GM21390 (cell line): Measurements from ENCODE around the gene CCDC93.

Experiments used
- ATAC-seq: cut with Tn5 transposase; IDR thresholded peaks from one replicate; pipeline ENCODE4 v1.9.1; 2021; ENCODE audit not compliant: unreplicated experiment

Gene CCDC93

DNA sequence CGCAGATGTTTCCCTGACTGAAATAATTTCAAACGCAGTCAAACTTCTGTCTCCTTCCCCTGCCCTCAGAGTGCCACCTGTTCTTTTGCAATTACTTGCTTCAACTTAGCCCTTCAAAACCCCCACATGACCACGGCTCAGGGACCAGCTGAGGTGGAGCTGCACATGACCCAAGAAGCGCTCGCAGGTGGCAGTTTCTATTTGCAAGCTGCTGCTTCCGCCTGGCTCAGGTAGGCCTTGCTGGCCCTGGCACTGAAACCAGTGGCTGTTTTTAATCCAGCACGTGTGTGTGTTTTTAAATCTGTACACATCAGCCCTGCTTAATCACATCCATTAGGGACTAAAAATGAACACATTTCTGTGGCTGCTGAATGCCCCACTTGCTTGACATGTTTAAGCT lies 95.3 kb downstream of the CCDC93 start:
- peak; percentile 46 for ATAC-seq

DNA sequence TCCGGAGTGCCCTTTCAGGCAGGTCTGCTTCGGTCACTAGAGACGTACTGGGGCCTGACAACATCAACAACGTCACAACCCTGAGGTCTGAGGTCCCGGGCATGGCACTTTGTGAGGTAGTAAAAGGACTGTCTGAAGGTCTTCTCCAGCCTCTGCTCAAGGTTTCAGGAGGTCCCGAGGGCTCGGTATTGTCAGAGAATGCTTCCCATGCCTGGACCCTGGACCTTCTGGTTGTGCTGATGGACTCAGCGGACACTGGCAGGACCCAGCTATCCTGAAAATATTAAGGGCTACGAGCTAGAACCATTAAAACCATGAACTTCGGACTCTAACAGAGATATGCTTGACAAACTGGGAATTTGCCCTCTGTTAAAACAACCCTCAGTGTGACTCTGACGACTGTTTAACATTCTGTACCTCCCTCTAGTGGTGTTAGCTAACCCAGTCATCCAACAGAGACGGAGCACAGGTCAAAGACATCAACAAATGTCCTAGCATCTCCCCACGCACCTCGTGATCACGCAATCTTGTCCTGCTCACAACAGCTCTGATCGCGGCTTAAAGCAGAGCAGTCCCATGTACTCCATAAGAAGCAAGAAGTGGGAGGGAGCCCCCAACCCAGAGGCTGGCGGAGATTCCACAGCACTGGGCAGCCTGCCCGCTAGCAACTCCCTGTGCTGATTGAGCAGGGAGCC lies 96.5 kb downstream of the CCDC93 start:
- no peak for ATAC-seq

DNA sequence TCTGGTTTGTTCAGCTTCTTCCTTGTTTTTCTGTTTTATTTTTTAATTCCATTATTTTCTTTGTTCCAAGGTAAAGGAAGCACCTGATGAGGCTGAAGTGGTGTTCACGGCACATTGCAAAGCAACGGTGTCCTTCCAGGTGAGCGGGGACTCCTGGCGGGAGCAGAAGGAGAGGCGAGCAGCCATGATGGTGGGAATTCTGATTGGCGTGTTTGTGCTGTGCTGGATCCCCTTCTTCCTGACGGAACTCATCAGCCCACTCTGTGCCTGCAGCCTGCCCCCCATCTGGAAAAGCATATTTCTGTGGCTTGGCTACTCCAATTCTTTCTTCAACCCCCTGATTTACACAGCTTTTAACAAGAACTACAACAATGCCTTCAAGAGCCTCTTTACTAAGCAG lies 110.9 kb downstream of the CCDC93 start:
- ATAC-seq, result no peak

DNA sequence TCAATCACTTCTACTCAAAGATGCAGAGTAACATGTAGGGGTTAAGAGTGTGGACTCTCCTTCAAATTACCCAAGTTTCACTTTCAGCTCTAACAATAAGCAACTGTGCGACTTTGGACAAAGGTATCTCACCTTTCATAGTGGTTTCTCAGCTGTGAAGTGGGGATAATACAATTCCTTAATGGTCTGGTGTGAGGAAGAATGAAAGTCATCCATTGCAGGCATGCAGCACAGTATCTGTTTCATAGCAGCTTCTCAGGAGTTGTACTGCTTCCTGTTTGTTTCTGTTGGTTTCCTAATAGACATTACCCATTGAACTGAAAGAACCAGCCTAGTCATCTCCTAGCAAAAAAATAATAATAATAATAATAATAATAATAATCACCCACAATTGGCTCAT lies 125.0 kb downstream of the CCDC93 start:
- ATAC-seq, result peak; percentile 49

DNA sequence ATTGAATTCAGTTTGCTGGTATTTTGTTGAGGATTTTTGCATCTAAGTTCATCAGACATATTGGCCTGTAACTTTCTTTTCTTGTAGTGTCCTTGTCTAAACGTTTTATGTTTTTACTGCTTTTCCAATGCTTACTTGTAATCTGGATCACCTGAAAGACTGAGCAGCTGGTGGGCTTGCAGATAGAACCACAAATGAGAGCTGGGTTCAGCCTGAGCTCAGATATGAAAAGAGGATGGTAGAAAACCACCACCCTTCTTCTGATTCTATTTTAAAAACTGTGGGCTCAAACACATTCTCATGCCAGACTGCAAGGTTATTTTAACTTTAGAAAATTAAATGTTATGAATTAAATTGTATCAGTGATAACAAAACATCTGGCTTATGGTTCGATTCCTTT lies 128.6 kb downstream of the CCDC93 start:
- ATAC-seq, result no peak

DNA sequence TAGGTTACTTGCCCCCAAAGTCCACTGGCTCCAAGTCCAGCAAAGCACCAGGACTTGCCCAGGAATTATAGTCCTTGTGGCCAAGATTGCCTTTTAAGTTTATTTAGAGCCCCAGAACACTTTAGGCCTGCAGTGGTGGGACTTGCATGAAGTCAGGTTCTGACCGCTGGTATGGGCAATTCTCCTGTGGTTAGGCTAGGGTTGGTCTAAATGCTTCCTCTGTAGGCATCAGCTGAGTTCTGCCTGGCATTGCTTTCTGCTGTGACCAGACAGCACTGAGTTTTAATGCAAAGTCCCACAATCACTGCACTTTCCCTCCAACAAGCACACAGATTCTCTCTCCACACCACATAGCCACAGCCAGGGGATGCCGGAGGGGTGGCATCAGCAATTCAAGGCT lies 134.9 kb downstream of the CCDC93 start:
- ATAC-seq, result no peak

DNA sequence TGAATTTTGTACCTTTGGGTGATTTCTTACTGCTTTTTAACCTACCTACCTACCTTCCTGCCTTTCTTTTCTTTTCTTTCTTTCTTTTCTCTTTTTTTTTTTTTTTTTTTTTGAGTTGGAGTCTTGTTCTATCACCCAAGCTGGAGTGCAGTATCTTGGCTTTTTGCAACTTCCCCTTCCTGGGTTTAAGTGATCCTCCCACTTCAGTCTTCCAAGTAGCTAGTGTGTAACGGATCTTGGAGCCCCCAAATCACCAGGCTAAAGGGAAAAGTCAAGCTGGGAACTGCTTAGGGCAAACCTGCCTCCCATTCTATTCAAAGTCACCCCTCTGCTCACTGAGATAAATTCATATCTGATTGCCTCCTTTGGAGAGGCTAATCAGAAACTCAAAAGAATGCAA lies 138.1 kb downstream of the CCDC93 start:
- ATAC-seq, result no peak
